Endothelial cell of umbilical vein (primary cell): ENCODE measurements around the gene ATP6V0A4. TPM values are rescaled to one million over a fixed set of nuclear protein-coding genes. Genes with fewer than 3 reads are reported as not detected.

Experiments used
- BruUV-seq: library from RNA; stranded (reverse); fragments of 400-500 nt; replicated peaks from 2 replicates; lab custom pipeline; 2021; lab: Mats Ljungman, UMichigan
- CTCF ChIA-PET: fragments of 300-600, 350-600 bp; sonication (Branson Sonifier 250); formaldehyde crosslinking; loops from one replicate; lab custom pipeline; 2021; ENCODE audit warnings: antibody characterized with exemption, inconsistent platforms; lab: Charles Lee
- POLR2A ChIA-PET: fragments of 300-600, 350-600 bp; sonication (Branson Sonifier 250); formaldehyde crosslinking; loops from one replicate; lab custom pipeline; 2021; ENCODE audit warnings: antibody characterized with exemption, inconsistent platforms; lab: Charles Lee
- DNase-seq: peaks from one replicate; pipeline ENCODE4 v3.0.0-alpha.2; 2011; ENCODE audit warnings: low read depth, low spot score
- FAIRE-seq: peaks from 2 replicates; lab custom pipeline; 2011; peaks lifted over from hg19 to GRCh38; lab: Jason Lieb, UNC
- H2AFZ ChIP-seq: 2 replicates; pipeline ENCODE4 v1.6.0; 2012; ENCODE audit warnings: low read depth, low read length, control low read depth, inconsistent platforms
- H3K27ac ChIP-seq: 2 replicates; pipeline ENCODE4 v1.5.1; 2011; ENCODE audit warnings: low read depth, mild to moderate bottlenecking, control low read depth, low read length, moderate library complexity; ENCODE audit not compliant: insufficient read depth
- H3K27me3 ChIP-seq, 2 experiments: 2 replicates each; pipeline versions ENCODE4 v1.6.0 to v1.6.1; 2011; ENCODE audit warnings: low read length in 2 of 2, mixed read lengths in 1 of 2; ENCODE audit not compliant: control insufficient read depth in 2 of 2, insufficient read depth in 2 of 2
- H3K36me3 ChIP-seq, 2 experiments: 2 replicates in 1 of 2; 3 replicates in 1 of 2; pipeline ENCODE4 v1.5.1; 2011; ENCODE audit warnings: low read length in 2 of 2, mild to moderate bottlenecking in 1 of 2, moderate library complexity in 1 of 2; ENCODE audit not compliant: control insufficient read depth in 2 of 2, insufficient read depth in 2 of 2; ENCODE audit errors: extremely low read depth in 1 of 2
- H3K4me1 ChIP-seq: 3 replicates; pipeline ENCODE4 v1.5.1; 2011; ENCODE audit warnings: mild to moderate bottlenecking, low read length; ENCODE audit not compliant: control insufficient read depth, insufficient read depth; ENCODE audit errors: extremely low read depth
- H3K4me2 ChIP-seq: 2 replicates; pipeline ENCODE4 v1.6.1; 2011; ENCODE audit warnings: low read length, control low read depth, mixed read lengths; ENCODE audit not compliant: insufficient read depth
- H3K4me3 ChIP-seq, 3 experiments: fragments of 200-600 bp in 1 of 3; sonication (generic), shearing (Covaris generic) in 1 of 3; replicated peaks in 1 of 3; 2 replicates each; pipeline ENCODE4 v1.5.1; 2011 to 2016; ENCODE audit warnings: control low read depth in 3 of 3, low read length in 3 of 3, mild to moderate bottlenecking in 2 of 3, inconsistent platforms in 1 of 3, low read depth in 1 of 3, moderate library complexity in 1 of 3; ENCODE audit not compliant: insufficient read depth in 1 of 3
- H3K79me2 ChIP-seq: 2 replicates; pipeline ENCODE4 v1.6.0; 2012; ENCODE audit warnings: low read length, inconsistent platforms; ENCODE audit not compliant: control insufficient read depth, insufficient read depth
- H3K9ac ChIP-seq: replicated peaks from 2 replicates; pipeline ENCODE3; 2011; ENCODE audit warnings: low read length, control low read depth; ENCODE audit not compliant: insufficient read depth; ENCODE audit errors: extremely low read depth
- H3K9me1 ChIP-seq: replicated peaks from 3 replicates; pipeline ENCODE4 v1.6.0; 2011; ENCODE audit warnings: mild to moderate bottlenecking, low read length; ENCODE audit not compliant: control insufficient read depth, insufficient read depth; ENCODE audit errors: extremely low read depth
- H3K9me3 ChIP-seq: replicated peaks from 2 replicates; pipeline ENCODE4 v1.5.1; 2012; ENCODE audit warnings: low read length, inconsistent platforms; ENCODE audit not compliant: control insufficient read depth, insufficient read depth
- H4K20me1 ChIP-seq: replicated peaks from 2 replicates; pipeline ENCODE3; 2011; ENCODE audit warnings: mild to moderate bottlenecking, low read length; ENCODE audit not compliant: control insufficient read depth, insufficient read depth; ENCODE audit errors: extremely low read depth
- EZH2 ChIP-seq: IDR thresholded peaks from 2 replicates; pipeline ENCODE4 v1.6.1; 2012; ENCODE audit warnings: borderline replicate concordance, low read depth, mild to moderate bottlenecking, moderate library complexity, low read length, inconsistent platforms; ENCODE audit not compliant: severe bottlenecking
- FOS ChIP-seq: IDR thresholded peaks from 2 replicates; pipeline ENCODE4 v1.6.1; 2011; ENCODE audit warnings: mild to moderate bottlenecking, low read length, moderate library complexity, borderline replicate concordance; ENCODE audit not compliant: insufficient read depth
- GATA2 ChIP-seq: IDR thresholded peaks from 2 replicates; pipeline ENCODE4 v1.7.0; 2011; ENCODE audit warnings: low read depth, mild to moderate bottlenecking, moderate library complexity, mixed read lengths, low read length; ENCODE audit not compliant: insufficient read length, insufficient read depth
- JUN ChIP-seq: IDR thresholded peaks from 2 replicates; pipeline ENCODE4 v1.6.1; 2011; ENCODE audit warnings: borderline replicate concordance, low read depth; ENCODE audit not compliant: insufficient read length, insufficient read depth
- MYC ChIP-seq: IDR thresholded peaks from one replicate; pipeline ENCODE4 v1.6.1; 2011; ENCODE audit warnings: mild to moderate bottlenecking, low read depth, low read length
- POLR2A ChIP-seq: IDR thresholded peaks from 2 replicates; pipeline ENCODE4 v1.6.1; 2012; ENCODE audit warnings: low read depth, mild to moderate bottlenecking, control low read depth, low read length
- POLR2AphosphoS5 ChIP-seq: IDR thresholded peaks from 2 replicates; pipeline ENCODE4 v1.6.1; 2012; ENCODE audit warnings: low read depth, mild to moderate bottlenecking, control low read depth, low read length, moderate library complexity; ENCODE audit not compliant: insufficient read depth
- dilution Hi-C: fragments of 300-500 bp; cut with MboI; formaldehyde crosslinking; loops from one replicate; pipeline ENCODE4 v1.15.0; 2019; ENCODE audit warnings: low sequenced_read_pairs; ENCODE audit not compliant: extremely low pct_ligation_motif_present
- intact Hi-C: fragments of 100-400 bp; cut with micrococcal nuclease; formaldehyde crosslinking; loops from one replicate; pipeline ENCODE4 v1.10.0; 2022
- polyA plus RNA-seq, 4 experiments: library from polyadenylated mRNA; depleted of rRNA in 3 of 4; stranded (reverse) in 3 of 4; unstranded in 1 of 4; fragments of >200 nt; gene quantifications; 2 replicates each; pipeline versions ENCODE4 v1.2.1 to v1.2.3, GENCODE V29; 2011 to 2012; ENCODE audit warnings: missing spikeins in 1 of 4
- total RNA-seq: library from RNA; stranded (reverse); gene quantifications from 2 replicates; pipeline ENCODE4 v1.2.3, GENCODE V29; 2021
- TF ChIP-seq, protein P1 (sequence below), 2 donors: IDR thresholded peaks; 1 replicate in 1 of 2; 2 replicates in 1 of 2; pipeline ENCODE4 v1.5.1; 2011; ENCODE audit warnings: low read length in 2 of 2, mild to moderate bottlenecking in 2 of 2, moderate library complexity in 2 of 2, control low read depth in 1 of 2, inconsistent platforms in 1 of 2, low read depth in 1 of 2; ENCODE audit not compliant: insufficient read depth in 1 of 2; ENCODE audit errors: extremely low read depth in 1 of 2
- TF ChIP-seq, protein P2 (sequence below): IDR thresholded peaks from 2 replicates; pipeline ENCODE4 v1.6.1; 2011; ENCODE audit not compliant: insufficient read depth, insufficient read length

The ATP6V0A4 gene
- total and polyA plus RNA-seq, 2 donors (not counting 3 experiments of a cell fraction or from before 2014, with no cell fraction given) = 0.07 to 0.24 TPM

DNA sequence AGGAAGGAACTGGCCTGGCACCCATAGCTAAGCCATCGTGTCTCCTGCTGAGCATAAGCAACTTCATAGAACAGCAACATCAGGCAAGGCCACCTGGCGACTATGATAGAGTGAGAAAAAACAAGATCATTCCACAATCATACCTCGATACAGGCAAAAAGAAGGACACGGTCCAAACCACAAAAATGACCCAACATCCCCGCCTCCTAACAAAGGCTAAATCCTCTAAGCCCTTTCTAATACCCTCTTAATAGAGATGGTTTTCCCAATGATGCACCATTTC is 56.6 kb downstream of the ATP6V0A4 start:
- H3K4me3 ChIP-seq = no peak overlapping the region
- dilution Hi-C loops = no loop called here
- H3K4me2 ChIP-seq = no peak overlapping the region
- H3K27me3 ChIP-seq = no peaks in the 10 kb centered on the region
- H3K79me2 ChIP-seq = no peaks in the 10 kb centered on the region
- no peaks in the 10 kb centered on the region for H3K9me1 ChIP-seq
- TF ChIP-seq EZH2 = no peak
- TF ChIP-seq GATA2 = no peak
- TF ChIP-seq JUN = no peak
- TF ChIP-seq, protein P1, sequence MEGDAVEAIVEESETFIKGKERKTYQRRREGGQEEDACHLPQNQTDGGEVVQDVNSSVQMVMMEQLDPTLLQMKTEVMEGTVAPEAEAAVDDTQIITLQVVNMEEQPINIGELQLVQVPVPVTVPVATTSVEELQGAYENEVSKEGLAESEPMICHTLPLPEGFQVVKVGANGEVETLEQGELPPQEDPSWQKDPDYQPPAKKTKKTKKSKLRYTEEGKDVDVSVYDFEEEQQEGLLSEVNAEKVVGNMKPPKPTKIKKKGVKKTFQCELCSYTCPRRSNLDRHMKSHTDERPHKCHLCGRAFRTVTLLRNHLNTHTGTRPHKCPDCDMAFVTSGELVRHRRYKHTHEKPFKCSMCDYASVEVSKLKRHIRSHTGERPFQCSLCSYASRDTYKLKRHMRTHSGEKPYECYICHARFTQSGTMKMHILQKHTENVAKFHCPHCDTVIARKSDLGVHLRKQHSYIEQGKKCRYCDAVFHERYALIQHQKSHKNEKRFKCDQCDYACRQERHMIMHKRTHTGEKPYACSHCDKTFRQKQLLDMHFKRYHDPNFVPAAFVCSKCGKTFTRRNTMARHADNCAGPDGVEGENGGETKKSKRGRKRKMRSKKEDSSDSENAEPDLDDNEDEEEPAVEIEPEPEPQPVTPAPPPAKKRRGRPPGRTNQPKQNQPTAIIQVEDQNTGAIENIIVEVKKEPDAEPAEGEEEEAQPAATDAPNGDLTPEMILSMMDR (IDR thresholded peaks at IDR 0.05; ENCODE audit: extremely low read depth in 1 of 2, insufficient read depth in 1 of 2, low read depth in 1 of 2, low read length in 2 of 2) = no peak
- no peak for TF ChIP-seq POLR2A
- TF ChIP-seq, protein P2, sequence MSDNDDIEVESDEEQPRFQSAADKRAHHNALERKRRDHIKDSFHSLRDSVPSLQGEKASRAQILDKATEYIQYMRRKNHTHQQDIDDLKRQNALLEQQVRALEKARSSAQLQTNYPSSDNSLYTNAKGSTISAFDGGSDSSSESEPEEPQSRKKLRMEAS = no peak
- TF ChIP-seq POLR2AphosphoS5 = no peak
- TF ChIP-seq FOS = no peak
- TF ChIP-seq MYC = no peak
- H2AFZ ChIP-seq = no peak overlapping the region
- H4K20me1 ChIP-seq = no peaks in the 10 kb centered on the region
- no peaks in the 10 kb centered on the region for H3K9me3 ChIP-seq
- H3K27ac ChIP-seq = no peak overlapping the region
- H3K4me1 ChIP-seq = no peaks in the 10 kb centered on the region
- H3K9ac ChIP-seq = no peak overlapping the region
- POLR2A ChIA-PET = no interaction called here
- no TSS peak for BruUV-seq
- no peaks in the 10 kb centered on the region for H3K36me3 ChIP-seq
- FAIRE-seq (no peak), DNase-seq (no peak)
- CTCF ChIA-PET = interaction anchor here (1.0 to 4.4 kb wide), 3 partner anchors 292 to 580 kb away, joined by 3 to 345 read pairs (median 13); no protein-coding TSS in a partner anchor
- intact Hi-C loops = no loop called here
